Right lung (tissue), 10 donors: ENCODE results near the gene MAP1LC3A. TPM values are rescaled to one million over a fixed set of nuclear protein-coding genes. Genes with fewer than 3 reads are reported as not detected.
"Not testable (repeated sequence)": the region's sequence is repeated elsewhere in the genome, so short reads cannot be mapped to it uniquely, and the experiment has no call there.

ENCODE experiments used
- DNase-seq, 2 donors: peaks; one replicate each; pipeline ENCODE4 v3.0.0-alpha.2; 2013
- long read RNA-seq, 8 donors: transcript quantifications; one replicate each; lab custom pipeline, GENCODE V29; 2026
- polyA plus RNA-seq, 5 donors: library from polyadenylated mRNA; unstranded; fragments of 120-200 nt; gene quantifications; one replicate each; pipeline versions ENCODE4 v1.2.1 to v1.2.3, GENCODE V29; 2013; ENCODE audit warnings: inconsistent platforms in 1 of 5, low replicate concordance in 1 of 5; ENCODE audit not compliant: insufficient read length in 5 of 5, insufficient read depth in 1 of 5

MAP1LC3A gene
- 10 to 100 TPM; 24.2 to 56.0 (median 32.9) TPM for polyA plus RNA-seq
- long read RNA-seq, donor 1, transcript MAP1LC3A-201 (4 exons, 1,574 nt): major isoform, 33 of 55 reads
- long read RNA-seq, donor 1, transcript MAP1LC3A-203 (5 exons, 698 nt): minor isoform, 5 of 55 reads
- long read RNA-seq, donor 1, partial matches to known transcripts: 15 of 55 reads
- long read RNA-seq, donor 1, other reads (novel, unspliced or antisense): 0 of 55 reads
- long read RNA-seq, donor 2, transcript MAP1LC3A-201 (4 exons, 1,574 nt): major isoform, 16 of 23 reads
- long read RNA-seq, donor 2, partial matches to known transcripts: 6 of 23 reads
- long read RNA-seq, donor 2, other reads (novel, unspliced or antisense): 0 of 23 reads
- long read RNA-seq, donor 3, transcript MAP1LC3A-201 (4 exons, 1,574 nt): major isoform, 21 of 24 reads
- long read RNA-seq, donor 3, partial matches to known transcripts: 0 of 24 reads
- long read RNA-seq, donor 3, other reads (novel, unspliced or antisense): 0 of 24 reads
- long read RNA-seq, donor 4, transcript MAP1LC3A-201 (4 exons, 1,574 nt): major isoform, 18 of 20 reads
- long read RNA-seq, donor 4, partial matches to known transcripts: 0 of 20 reads
- long read RNA-seq, donor 4, other reads (novel, unspliced or antisense): 0 of 20 reads
- long read RNA-seq, donor 5, transcript MAP1LC3A-203 (5 exons, 698 nt): minor isoform, 5 of 50 reads
- long read RNA-seq, donor 5, transcript MAP1LC3A-201 (4 exons, 1,574 nt): major isoform, 39 of 50 reads
- long read RNA-seq, donor 5, partial matches to known transcripts: 5 of 50 reads
- long read RNA-seq, donor 5, other reads (novel, unspliced or antisense): 0 of 50 reads
- long read RNA-seq, donor 6, transcript MAP1LC3A-201 (4 exons, 1,574 nt): major isoform, 39 of 56 reads
- long read RNA-seq, donor 6, partial matches to known transcripts: 14 of 56 reads
- long read RNA-seq, donor 6, other reads (novel, unspliced or antisense): 0 of 56 reads
- long read RNA-seq, donor 7, transcript MAP1LC3A-201 (4 exons, 1,574 nt): major isoform, 26 of 38 reads
- long read RNA-seq, donor 7, partial matches to known transcripts: 10 of 38 reads
- long read RNA-seq, donor 7, other reads (novel, unspliced or antisense): 0 of 38 reads
- long read RNA-seq, donor 8, transcript MAP1LC3A-201 (4 exons, 1,574 nt): major isoform, 18 of 21 reads
- long read RNA-seq, donor 8, partial matches to known transcripts: 0 of 21 reads
- long read RNA-seq, donor 8, other reads (novel, unspliced or antisense): 0 of 21 reads

DNA sequence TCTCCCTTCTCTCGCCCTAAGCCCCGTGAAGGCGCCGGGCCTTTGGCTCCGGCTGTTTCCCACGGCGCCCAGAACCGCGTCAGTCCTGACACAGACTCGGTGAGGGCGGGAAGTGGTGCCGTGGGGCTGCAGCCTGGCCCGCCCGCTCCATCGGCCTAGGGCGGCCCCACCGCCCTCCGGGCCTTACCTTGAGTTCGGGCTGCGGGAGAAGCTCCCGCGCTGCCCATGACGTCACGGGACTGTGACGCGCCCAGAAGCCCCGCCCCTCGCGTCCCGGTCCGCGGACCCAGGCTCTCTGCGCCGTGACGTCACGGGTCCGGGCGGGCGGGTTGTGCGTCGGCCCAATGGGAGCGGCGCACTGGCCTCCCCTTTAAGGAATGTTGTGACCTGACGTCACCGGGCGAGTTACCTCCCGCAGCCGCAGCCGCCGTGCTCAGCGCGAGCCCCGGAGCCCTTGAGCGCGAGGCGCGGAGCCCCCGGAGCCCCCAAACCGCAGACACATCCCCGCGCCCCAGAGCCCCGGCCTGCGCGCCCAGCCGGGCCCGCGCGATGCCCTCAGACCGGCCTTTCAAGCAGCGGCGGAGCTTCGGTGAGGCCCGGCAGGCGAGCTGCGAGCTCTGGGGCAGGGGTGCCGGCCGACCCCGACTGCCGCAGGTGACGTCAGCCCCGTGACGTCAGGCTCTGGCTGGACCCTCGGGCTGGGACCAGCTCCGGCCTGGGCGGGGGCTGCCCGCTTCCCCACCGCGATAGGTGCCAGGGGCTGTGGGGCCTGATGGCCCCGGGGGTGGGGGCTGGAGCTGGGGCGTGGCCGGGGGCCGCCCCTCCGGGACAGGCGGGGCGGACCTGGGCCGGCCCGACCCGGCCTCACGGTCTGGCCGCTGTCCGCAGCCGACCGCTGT lies at the start of gene MAP1LC3A:
Gene MAP1LC3A (plus strand): TSS at position 399 of the 899 bp plus-strand sequence. CDS start 151 bp downstream, at position 550.
- DNase-seq: peak; percentile 96 to 97

DNA sequence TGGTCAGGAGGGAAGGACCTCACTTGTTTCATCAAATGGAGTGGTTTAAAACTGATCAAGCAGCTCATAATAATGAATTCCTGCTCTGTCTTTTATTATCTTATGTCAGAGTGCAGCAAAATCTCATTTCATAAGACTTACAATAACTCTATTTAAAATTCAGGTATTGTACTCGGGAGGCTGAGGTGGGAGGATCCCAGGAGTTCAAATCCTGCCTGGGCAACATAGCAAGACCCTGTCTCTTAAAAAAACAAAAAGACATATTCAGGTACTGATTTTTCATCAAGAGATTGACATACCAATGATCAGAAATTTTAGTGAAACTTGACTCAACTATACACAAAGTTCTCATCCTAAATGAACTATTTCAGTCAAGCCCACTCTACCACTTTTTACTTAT lies 47.9 kb upstream of the MAP1LC3A start:
- DNase-seq: no peak

DNA sequence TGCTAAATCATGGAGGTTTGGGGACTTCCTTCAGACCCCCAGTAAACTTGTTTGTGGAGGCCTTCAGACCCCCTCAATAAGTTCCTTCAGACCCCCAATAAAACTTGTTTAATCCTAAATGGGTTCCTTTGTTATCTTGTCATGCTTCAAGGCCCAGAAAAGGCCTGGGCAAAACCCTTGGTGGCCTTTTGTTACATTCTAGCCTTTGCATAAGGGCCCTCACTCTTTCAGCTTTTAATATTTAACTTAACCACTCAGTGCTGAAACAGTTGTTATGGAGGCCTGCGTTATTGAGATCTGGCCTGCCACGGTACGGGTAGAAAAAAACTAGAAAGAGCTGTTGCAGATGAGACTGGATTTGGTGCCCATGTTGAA lies 46.6 kb upstream of the MAP1LC3A start:
- DNase-seq: peak in 1 of 2 donors; percentile 11

DNA sequence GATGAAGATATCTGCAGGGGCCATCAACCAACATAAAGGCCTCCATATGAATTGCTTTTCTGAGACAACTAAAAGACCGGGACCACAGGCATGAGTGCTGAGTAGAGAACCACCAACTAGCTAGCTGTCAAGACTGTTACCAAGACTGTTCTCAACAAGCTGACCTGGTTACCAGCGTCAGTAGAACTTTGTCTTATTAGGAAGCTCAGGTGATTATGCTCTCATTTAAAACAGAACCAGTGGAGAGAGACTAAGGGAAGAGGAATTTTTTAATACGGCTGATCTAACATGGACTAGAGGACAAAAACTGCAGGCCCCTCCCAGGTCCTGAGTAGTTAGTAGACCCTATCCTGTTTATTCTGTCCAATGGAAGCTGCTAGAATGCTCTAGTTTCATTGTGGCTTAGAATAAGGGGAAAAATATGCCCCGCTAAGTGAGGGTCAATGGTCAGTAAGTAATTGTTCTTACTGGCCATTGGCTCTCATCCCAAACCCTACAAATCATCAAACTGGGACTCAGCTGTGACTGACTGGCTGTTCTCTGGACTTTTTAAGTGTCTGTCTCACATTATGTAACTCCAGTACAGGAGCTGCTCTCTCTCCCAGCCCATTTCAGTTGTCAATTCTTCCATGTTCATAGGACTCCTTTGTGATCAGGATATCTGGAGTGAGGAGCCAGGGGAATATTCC lies 46.1 kb upstream of the MAP1LC3A start:
- DNase-seq: no peak

DNA sequence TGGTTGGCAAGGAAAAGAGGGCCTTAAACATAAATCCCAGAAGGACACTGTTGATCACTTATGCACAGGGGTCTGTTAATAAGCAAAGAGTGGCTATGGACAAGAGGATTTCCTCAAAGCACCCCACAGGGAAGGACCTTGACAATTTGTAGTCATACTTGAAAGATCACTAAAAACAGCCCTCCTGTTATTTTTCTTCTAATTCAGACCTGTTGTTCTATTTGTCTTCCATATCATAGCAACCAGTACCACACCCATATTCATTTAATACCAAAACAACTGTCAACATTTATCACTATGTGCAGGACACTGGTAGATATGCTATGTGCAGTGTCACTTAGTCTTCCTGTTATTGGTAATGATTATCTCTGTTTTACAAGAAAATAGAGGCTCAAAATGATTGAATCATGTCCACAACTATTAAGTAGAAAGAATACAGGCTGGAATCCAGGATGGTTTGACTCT lies 45.5 kb upstream of the MAP1LC3A start:
- no peak for DNase-seq

DNA sequence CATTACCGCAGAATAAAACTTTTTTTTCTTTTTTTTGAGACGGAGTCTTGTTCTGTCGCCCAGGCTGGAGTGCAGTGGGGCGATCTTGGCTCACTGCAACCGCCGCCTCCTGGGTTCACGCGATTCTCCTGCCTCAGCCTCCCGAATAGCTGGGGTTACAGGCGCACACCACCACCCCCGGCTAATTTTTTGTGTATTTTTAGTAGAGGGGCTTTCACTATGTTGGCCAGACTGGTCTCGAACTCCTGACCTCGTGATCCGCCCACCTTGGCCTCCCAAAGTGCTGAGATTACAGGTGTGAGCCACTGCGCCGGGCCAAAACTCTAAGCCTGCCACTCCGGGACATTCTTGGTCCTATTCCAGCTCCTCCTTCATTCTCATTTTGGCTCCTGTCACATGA lies 44.5 kb upstream of the MAP1LC3A start:
- DNase-seq: not testable (repeated sequence)

DNA sequence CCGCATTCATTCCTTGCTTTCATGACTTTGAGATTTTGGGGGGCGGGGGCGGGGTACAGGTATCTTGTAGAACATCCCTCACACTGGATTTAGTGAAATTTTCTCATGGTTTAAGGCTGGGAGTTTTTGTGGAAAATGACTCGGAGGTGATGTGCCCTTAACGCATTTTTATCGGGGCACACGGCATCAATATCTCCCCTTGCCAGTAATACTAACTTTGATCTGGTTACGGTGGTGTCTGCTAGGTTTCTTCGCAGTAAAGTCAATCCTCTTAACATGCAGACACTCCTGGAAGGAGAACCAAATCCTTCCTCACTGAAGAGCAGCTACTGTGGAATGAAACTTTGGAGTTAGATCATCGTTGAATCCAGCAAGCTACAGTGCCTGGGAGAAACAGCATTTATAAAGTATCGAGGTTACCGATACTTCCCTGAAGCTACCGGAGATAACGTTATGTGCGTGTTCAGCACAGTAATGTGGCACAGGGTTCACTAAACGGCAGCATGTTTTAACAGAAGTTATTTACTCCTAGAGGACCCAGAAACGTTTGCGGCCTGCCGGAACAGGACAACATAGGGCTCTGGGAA lies 43.5 kb upstream of the MAP1LC3A start:
- DNase-seq: no peak

DNA sequence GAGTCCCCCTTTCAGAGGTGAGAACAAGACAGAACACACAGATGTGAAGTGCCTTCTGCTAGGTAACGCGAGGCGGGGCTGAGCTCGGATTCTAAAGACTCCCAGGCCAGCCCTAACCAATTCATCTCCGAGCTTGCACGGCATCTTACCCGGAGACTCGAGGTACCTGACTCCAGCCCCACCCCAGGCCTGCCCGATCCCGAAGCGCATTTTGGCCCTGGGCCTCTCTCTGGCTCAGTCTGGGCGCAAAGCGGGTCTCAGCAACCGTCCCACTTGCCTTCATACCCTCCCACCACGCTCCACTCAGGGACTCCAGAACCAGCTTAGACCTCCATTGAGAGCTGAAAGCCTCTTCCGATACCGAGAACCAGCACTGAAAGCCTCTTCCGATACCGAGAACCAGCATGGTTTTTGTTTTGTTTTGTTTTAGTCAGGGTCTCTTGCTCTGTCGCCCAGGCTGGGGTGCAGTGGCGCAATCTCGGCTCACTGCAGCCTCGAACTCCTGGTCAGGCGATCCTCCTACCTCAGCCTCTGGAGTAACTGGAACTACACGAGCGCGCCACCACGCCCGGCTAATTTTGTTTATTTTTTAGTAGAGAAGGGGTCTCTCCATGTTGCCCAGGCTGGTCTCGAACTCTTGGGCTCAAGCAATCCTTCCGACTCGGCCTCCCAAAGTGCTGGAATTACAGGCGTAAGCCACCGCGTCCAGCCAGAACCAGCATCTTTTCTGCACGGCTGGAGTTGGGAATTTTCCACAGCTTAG lies 42.9 kb upstream of the MAP1LC3A start:
- DNase-seq: peak; percentile 46 to 47

DNA sequence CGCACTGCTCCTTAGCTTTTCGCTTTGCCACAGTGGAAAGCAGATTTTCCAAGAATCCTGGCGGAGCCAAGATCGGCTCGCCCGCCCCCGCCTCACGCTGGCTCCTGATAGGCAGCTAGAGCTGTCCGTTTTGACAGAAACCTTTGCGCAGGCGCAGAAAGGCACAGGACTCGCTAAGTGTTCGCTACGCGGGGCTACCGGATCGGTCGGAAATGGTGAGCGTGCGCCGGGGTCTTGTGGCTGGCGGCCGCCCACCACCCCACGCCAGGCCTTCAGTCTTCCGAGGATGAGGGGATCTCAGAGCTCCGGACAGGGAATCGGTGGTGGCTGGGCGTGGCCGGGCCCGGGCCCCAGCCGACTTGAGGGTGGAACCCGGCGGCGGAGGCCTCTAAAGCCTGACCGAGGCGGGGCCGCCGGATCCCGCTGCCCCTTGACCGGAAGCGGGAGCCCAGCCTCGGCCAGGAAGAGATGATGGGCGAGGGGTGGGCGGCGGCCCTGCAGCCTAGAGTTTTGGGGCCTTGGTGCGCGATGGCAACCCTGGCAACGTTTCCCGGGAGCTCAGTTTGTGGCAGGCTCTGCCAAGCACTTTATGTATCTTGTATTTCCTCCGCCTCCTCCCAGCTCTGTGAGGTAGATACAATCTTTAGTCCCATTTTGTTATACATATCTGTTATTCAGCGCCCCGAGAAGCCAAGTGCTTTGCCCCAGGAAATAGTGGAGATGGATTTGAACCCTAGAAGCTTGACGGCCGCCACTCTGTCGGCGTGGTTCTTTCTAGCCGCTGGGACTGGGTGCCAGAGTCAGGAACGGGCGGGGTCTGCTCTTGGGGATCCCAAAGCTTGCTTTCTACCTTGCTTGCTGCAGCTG lies 42.0 kb upstream of the MAP1LC3A start, which contains the start of gene DYNLRB1:
Gene DYNLRB1 (plus strand): TSS at position 176 of the 867 bp plus-strand sequence. CDS start 37 bp downstream, at position 213.
- peak; percentile 96 to 97 for DNase-seq

DNA sequence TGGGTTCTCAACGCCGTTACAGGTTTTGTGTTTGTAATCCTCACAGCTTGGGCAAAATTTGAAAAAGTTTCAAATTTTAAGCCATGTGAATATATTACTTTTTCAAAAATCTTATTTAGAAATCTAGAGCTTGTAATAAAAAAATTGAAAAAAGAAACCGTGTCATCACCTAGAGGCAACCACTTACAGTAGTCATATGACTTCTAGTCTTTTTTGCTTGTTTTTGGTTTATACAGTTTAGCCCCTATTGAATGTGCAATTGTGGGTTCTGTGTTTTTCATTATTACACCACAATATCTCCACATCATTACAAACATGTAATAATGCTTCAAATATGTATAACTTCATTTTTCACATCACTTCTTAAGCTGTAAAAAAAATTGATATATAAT lies 41.4 kb upstream of the MAP1LC3A start:
- DNase-seq: no peak

DNA sequence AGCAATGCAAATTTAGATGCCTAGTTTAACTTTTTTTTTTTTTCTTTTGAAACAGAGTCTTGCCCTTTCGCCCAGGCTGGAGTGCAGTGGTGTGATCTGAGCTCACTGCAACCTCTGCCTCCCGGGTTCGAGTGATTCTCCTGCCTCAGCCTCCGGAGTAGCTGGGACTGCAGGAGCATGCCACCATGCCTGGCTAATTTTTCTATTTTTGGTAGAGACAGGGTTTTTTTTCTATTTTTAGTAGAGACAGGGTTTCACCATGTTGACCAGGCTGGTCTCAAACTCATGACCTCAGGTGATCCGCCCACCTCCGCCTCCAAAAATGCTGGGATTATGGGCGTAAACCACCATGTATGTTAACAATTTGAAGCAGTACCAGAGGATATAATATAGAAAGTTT lies 39.7 kb upstream of the MAP1LC3A start:
- not testable (repeated sequence) for DNase-seq

DNA sequence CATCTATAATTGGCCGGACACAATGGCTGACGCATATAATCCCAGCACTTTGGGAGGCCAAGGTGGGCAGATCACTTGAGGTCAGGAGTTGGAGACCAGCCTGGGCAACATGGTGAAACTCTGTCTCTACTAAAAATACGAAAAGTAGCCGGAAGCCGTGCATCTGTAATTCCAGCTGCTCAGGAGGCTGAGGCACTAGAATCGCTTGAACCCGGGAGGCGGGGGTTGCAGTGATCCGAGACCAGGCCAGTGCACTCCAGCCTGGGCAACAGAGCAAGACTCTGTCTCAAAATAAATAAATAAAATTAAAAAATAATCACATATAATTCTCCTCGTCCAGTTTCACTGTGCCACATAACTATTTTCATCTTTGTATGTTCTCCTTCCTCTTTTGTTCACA lies 38.7 kb upstream of the MAP1LC3A start:
- DNase-seq: not testable (repeated sequence)

DNA sequence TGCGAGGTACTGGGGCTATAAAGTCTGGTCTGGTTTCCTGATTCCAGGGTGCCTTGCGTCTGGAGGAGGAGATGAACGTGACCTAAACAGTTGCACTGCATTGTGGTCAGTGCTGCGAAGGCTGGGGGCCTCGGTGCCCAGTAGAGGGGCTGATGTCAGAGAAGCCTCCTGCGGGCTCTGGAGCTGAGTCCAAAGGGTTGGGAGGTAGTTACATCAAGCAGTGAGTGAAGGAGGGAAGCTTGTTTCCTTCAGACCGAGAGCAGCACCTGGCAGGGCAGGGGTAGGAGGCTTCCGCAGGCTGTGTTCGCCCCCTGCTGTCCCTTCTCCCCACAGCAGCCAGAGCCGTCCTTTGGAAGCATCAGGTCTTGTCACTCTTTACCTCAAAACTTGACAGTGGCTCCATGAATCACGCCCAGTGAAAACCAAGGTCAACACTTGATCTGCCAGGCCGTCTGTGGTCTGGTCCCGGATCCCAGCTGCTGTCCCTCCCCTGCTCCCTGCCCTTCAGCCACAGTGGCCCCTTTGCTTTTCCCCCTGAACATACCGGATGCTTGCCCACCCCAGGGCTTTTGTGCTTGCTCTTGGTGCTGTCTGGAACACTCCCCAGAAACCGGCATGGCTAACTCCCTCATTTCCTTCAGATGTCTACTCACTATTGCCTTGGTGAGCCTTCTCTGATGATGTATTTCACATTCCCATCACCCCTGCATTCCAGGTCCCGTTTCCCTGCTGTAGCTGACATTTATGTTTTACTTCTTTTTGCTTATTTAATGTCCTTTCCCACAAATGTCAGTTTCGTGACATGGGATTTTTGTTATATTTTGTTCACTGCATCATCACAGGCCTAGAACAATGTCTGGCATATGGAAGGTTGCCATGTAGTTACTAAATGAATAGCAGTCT lies 35.3 kb upstream of the MAP1LC3A start:
- no peak for DNase-seq

DNA sequence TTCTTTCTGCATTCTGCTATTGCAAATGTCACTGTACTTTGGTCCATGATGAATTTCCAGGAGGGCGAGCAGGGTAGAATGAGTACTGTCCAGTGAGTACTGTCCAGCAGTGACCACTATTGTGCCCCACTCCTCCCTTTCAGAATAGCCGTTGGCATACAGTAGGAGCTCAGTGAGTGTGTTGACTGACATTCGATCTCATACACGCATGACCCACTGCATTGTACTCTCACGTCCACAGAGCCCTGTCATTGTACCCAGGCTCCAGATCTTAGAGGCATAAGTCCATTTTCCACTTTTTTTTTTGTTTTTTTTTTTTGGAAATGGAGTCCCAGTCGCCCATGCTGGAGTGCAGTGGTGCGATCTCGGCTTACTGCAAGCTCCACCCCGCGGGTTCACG lies 34.1 kb upstream of the MAP1LC3A start:
- no peak for DNase-seq

DNA sequence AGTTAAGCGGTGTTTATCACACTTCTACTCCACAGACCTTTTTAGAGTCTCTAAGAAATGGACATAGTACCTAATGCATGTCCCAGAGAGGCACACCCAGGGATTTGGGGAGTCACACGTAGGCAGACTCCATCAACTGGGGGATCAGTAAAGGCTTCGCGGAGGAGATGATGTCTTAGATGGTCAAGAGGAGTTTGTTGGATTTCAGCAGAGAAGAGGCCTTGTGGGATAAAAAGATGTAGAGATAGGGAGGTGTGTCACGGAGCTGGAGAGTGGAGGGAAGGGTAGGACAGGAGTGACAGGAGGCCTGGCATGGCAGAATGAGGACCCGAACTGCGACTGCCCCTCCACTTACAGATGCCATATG lies 33.2 kb upstream of the MAP1LC3A start:
- DNase-seq: no peak

DNA sequence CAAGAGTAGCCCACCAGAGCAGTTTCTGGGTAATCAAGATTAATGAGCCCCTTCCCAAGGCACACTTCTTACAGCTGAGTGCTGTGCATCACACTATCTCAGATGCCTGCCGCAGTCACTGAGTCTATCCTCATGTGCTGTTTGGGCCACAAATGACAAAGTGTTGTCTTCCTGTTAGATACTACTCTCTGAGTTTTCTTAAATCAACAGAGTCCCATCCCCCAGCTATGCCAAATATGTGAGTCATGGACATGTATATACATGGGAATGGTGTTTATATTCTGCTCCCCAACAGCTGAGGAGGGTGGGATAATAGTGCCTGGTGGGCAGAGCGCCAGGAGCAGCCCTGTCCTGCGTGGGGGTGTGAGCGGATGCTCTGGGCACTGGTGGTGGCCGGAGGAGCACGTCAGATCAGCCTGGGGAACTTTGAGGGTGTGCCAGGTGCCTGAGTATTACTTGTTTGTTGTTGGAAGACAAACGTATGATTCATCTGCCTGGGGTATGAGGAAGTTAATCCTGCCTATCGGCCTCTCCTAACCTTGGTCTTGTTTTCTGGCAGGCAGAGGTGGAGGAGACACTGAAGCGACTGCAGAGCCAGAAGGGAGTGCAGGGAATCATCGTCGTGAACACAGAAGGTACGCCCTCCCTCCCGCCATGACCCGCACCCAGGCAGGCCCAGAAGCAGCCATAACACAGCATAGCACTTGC lies 32.7 kb upstream of the MAP1LC3A start:
- DNase-seq: peak; percentile 37 to 42
